Thyroid gland (tissue), 4 donors: ENCODE results near the gene PPP4R1. TPM values are rescaled to one million over a fixed set of nuclear protein-coding genes. Genes with fewer than 3 reads are reported as not detected.

Experiments
- DNase-seq, 2 donors: peaks; one replicate each; pipeline ENCODE4 v3.0.0-alpha.2; 2019
- H3K27ac ChIP-seq, 3 donors: fragments of 200-600 bp; sonication (generic); 1 replicate in 2 of 3; 2 replicates in 1 of 3; pipeline ENCODE4 v1.5.1; 2016 to 2019; ENCODE audit warnings: mild to moderate bottlenecking in 1 of 3, moderate library complexity in 1 of 3
- H3K27me3 ChIP-seq: fragments of 200-600 bp; sonication (generic); one replicate; pipeline ENCODE4 v1.5.1; 2019
- H3K36me3 ChIP-seq, 2 donors: fragments of 200-600 bp; sonication (generic); one replicate each; pipeline ENCODE4 v1.5.1; 2016 to 2019
- H3K4me1 ChIP-seq, 2 donors: fragments of 200-600 bp; sonication (generic); one replicate each; pipeline ENCODE4 v1.5.1; 2017 to 2019
- H3K4me3 ChIP-seq, 3 donors: fragments of 200-600 bp; sonication (generic); replicated peaks in 1 of 3; 1 replicate in 2 of 3; 2 replicates in 1 of 3; pipeline ENCODE4 v1.5.1; 2016; ENCODE audit warnings: mild to moderate bottlenecking in 1 of 3
- H3K9me3 ChIP-seq: fragments of 200-600 bp; sonication (generic); one replicate; pipeline ENCODE4 v1.5.1; 2017
- CTCF ChIP-seq, 6 experiments: fragments of 200-600 bp in 3 of 6; fragments of 450-650 bp in 3 of 6; sonication (generic) in 3 of 6; IDR thresholded peaks; one replicate each; pipeline ENCODE4 v1.5.1; 2016 to 2019; ENCODE audit warnings: antibody characterized with exemption in 6 of 6, mild to moderate bottlenecking in 2 of 6, inconsistent platforms in 1 of 6, moderate library complexity in 1 of 6
- POLR2A ChIP-seq, 2 donors: fragments of 450-650 bp; IDR thresholded peaks; one replicate each; pipeline ENCODE4 v1.6.1; 2017; ENCODE audit warnings: antibody characterized with exemption in 2 of 2, mild to moderate bottlenecking in 2 of 2, moderate library complexity in 1 of 2
- WGBS, 2 donors: methylation state at CpG; one replicate each; pipeline ENCODE4 v1.1.5; 2017; 5-methylcytosine and 5-hydroxymethylcytosine counted together
- intact Hi-C: fragments of 100-400 bp; cut with DNase I; formaldehyde crosslinking; loops from one replicate; pipeline ENCODE4 v1.15.1; 2023
- total RNA-seq, 4 donors: library from RNA; depleted of rRNA; stranded (reverse); fragments of >200 nt; gene quantifications; one replicate each; pipeline ENCODE4 v1.2.3, GENCODE V29; 2016

PPP4R1 gene
- 100 to 1,000 TPM in 3 of 4 donors, 10 to 100 TPM in 1; 95.5 to 170 (median 110) TPM for total RNA-seq

- intact Hi-C loops, result loop anchor here (10.0 kb wide), 1 partner anchor 120 kb away; no protein-coding TSS in a partner anchor
- Histone ChIP-seq H3K9me3 (no peaks in the 10 kb centered on the region), H3K27ac (peak within 1 kb of the TSS; percentile 85 to 97 (median 94)), H3K4me1 (peaks cover 16 to 21% of the 10 kb centered on the region in 2 donors), H3K4me3 (peak within 1 kb of the TSS; percentile 62 to 93 (median 83)), H3K36me3 (peaks cover 0 to 9% of the 10 kb centered on the region in 2 donors), H3K27me3 (no peaks in the 10 kb centered on the region)
- WGBS, 2 donors, result 1 to 2% methylated on average over 14 to 25 of the region's 127 CpGs
- DNase-seq, result peak; percentile 84 to 87
- TF ChIP-seq POLR2A (IDR thresholded peaks at IDR 0.05), result peak in 1 of 2 donors; percentile 59
- TF ChIP-seq CTCF (IDR thresholded peaks at IDR 0.05), result no peak
These were observed at the start of gene PPP4R1 for GRCh38 chr18:9614401-9615279. TSS of gene PPP4R1 (minus strand) at chr18:9614559. CDS start at chr18:9614484, 75 bp downstream.

GRCh38 chr18:9663377-9663776 is 49.0 kb upstream of the PPP4R1 start:
- Histone ChIP-seq H3K27ac (no peak overlapping the region), H3K9me3 (no peaks in the 10 kb centered on the region), H3K27me3 (no peaks in the 10 kb centered on the region), H3K4me1 (no peaks in the 10 kb centered on the region), H3K4me3 (no peak overlapping the region), H3K36me3 (no peaks in the 10 kb centered on the region)
- intact Hi-C loops, result no loop called here
- 80 to 85% methylated on average over 3 to 8 of the region's 8 CpGs for WGBS, 2 donors
- DNase-seq, result no peak
- no peak for TF ChIP-seq CTCF (IDR thresholded peaks at IDR 0.05)
- TF ChIP-seq POLR2A (IDR thresholded peaks at IDR 0.05), result no peak

GRCh38 chr18:9661564-9661963 is 47.2 kb upstream of the PPP4R1 start:
- no peaks in the 10 kb centered on the region for H3K9me3 ChIP-seq
- intact Hi-C loops, result no loop called here
- H3K36me3 ChIP-seq, result no peaks in the 10 kb centered on the region
- DNase-seq, result no peak
- no peaks in the 10 kb centered on the region for H3K4me1 ChIP-seq
- no peak for TF ChIP-seq POLR2A (IDR thresholded peaks at IDR 0.05)
- TF ChIP-seq CTCF (IDR thresholded peaks at IDR 0.05), result no peak
- 80 to 92% methylated on average over 1 of the region's 1 CpG for WGBS, 2 donors
- H3K27me3 ChIP-seq, result no peaks in the 10 kb centered on the region
- H3K27ac ChIP-seq, result no peak overlapping the region
- H3K4me3 ChIP-seq, result no peak overlapping the region

- intact Hi-C loops, result no loop called here
- Histone ChIP-seq H3K9me3 (no peaks in the 10 kb centered on the region), H3K4me1 (no peaks in the 10 kb centered on the region), H3K27ac (no peak overlapping the region), H3K27me3 (no peaks in the 10 kb centered on the region), H3K36me3 (no peaks in the 10 kb centered on the region), H3K4me3 (no peak overlapping the region)
- DNase-seq, result no peak
- 88 to 92% methylated on average over 24 of the region's 24 CpGs for WGBS, 2 donors
- TF ChIP-seq CTCF (IDR thresholded peaks at IDR 0.05) (no peak), POLR2A (IDR thresholded peaks at IDR 0.05) (no peak)
These were observed 45.4 kb upstream of the PPP4R1 start for GRCh38 chr18:9659499-9660375.
